Adrenal gland (tissue), 12 donors: ENCODE data around the gene MYT1. TPM values are rescaled to one million over a fixed set of nuclear protein-coding genes. Genes with fewer than 3 reads are reported as not detected.

Experiments
- DNase-seq, 7 donors: peaks; one replicate each; pipeline ENCODE4 v3.0.0-alpha.2; 2019 to 2020
- H3K27ac ChIP-seq, 5 donors: fragments of 200-600 bp; sonication (generic) in 4 of 5; 1 replicate in 3 of 5; 2 replicates in 2 of 5; pipeline versions ENCODE4 v1.5.1 to v1.8.0; 2016 to 2020; ENCODE audit warnings: mild to moderate bottlenecking in 1 of 5
- H3K27me3 ChIP-seq: fragments of 200-600 bp; 2 replicates; pipeline ENCODE4 v1.8.0; 2021
- H3K36me3 ChIP-seq, 2 donors: fragments of 200-600 bp; replicated peaks in 1 of 2; 1 replicate in 1 of 2; 2 replicates in 1 of 2; pipeline versions ENCODE4 v1.5.1 to v1.8.0; 2018 to 2022
- H3K4me1 ChIP-seq, 2 donors: fragments of 200-600 bp; replicated peaks in 1 of 2; 1 replicate in 1 of 2; 2 replicates in 1 of 2; pipeline versions ENCODE4 v1.5.1 to v1.8.0; 2018 to 2021
- H3K4me3 ChIP-seq, 4 donors: fragments of 200-600 bp; sonication (generic) in 3 of 4; one replicate each; pipeline ENCODE4 v1.5.1; 2016 to 2018
- H3K9me3 ChIP-seq, 3 donors: fragments of 200-600 bp; sonication (generic) in 1 of 3; replicated peaks in 1 of 3; 1 replicate in 2 of 3; 2 replicates in 1 of 3; pipeline versions ENCODE4 v1.5.1 to v1.8.0; 2016 to 2021
- CTCF ChIP-seq, 6 experiments: fragments of 450-650 bp in 4 of 6; fragments of 200-600 bp in 2 of 6; sonication (generic) in 1 of 6; IDR thresholded peaks; 1 replicate in 5 of 6; 2 replicates in 1 of 6; pipeline versions ENCODE4 v1.5.1 to v1.8.0; 2016 to 2021; ENCODE audit warnings: antibody characterized with exemption in 6 of 6, mild to moderate bottlenecking in 2 of 6, moderate library complexity in 1 of 6
- POLR2A ChIP-seq, 2 donors: fragments of 450-650 bp; IDR thresholded peaks; one replicate each; pipeline ENCODE4 v1.6.1; 2017; ENCODE audit warnings: antibody characterized with exemption in 2 of 2, mild to moderate bottlenecking in 2 of 2, moderate library complexity in 1 of 2
- WGBS, 4 donors: extraction: QIAGEN DNeasy Blood & Tissue Kit in 2 of 4; methylation state at CpG; one replicate each; pipeline versions ENCODE4 v1.1.5 to v1.1.7; 2013 to 2017; 5-methylcytosine and 5-hydroxymethylcytosine counted together
- intact Hi-C, 2 donors: fragments of 100-400 bp; cut with DNase I; formaldehyde crosslinking; loops; one replicate each; pipeline versions ENCODE4 v1.14.1 to v1.15.0; 2022 to 2023
- polyA plus RNA-seq, 3 donors: library from polyadenylated mRNA; stranded (reverse); fragments of 200-250 nt in 2 of 3; fragments of 350-450 nt in 1 of 3; fragmentation: Illumina TruSeq in 1 of 3; extraction: RNeasy Lipid Tissue Mini Kit (QIAGEN cat#74804) in 1 of 3; gene quantifications; one replicate each; pipeline ENCODE4 v1.2.3, GENCODE V29; 2013 to 2014
- total RNA-seq, 9 donors: library from RNA; depleted of rRNA in 4 of 9; stranded (reverse); fragments of >200 nt in 4 of 9; fragments of 120-200 nt in 1 of 9; fragmentation: NEBNext Ultra II Directional in 1 of 9; extraction: Animal tissue kit (Norgen Biotek cat#: 25700) in 1 of 9; gene quantifications; one replicate each; pipeline versions ENCODE4 v1.1.0 to v1.2.4, GENCODE V29; 2013 to 2023
- donor health status: healthy with polysubstance abuse.
- donor health status: Bipolar disorder and iron deficiency.
- donor health status: DM: yes; HTN: yes; CAD: no.
- donor health status: DM: no; HTN: no; CAD: no.
- donor health status: DM: no; HTN: no; CAD: no.
- donor health status: DM: yes; HTN: yes; CAD: no.

Gene MYT1
- total and polyA plus RNA-seq, 12 donors = 0.61 to 8.5 (median 2.7) TPM

GRCh38 chr20:64181391-64181790, 17.1 kb downstream of the MYT1 start:
- no peak for DNase-seq
- Histone ChIP-seq H3K27ac (no peak overlapping the region), H3K4me3 (no peak overlapping the region), H3K36me3 (no peaks in the 10 kb centered on the region), H3K4me1 (no peaks in the 10 kb centered on the region), H3K27me3 (no peaks in the 10 kb centered on the region), H3K9me3 (no peaks in the 10 kb centered on the region)
- 77 to 90% (median 87%) methylated on average over 5 of the region's 5 CpGs for WGBS, 4 donors
- intact Hi-C loops = no loop called here
- no peak for TF ChIP-seq POLR2A (IDR thresholded peaks at IDR 0.05)
- TF ChIP-seq CTCF (IDR thresholded peaks at IDR 0.05) = no peak

- H3K36me3 ChIP-seq = no peaks in the 10 kb centered on the region
- no peaks in the 10 kb centered on the region for H3K27me3 ChIP-seq
- no peak overlapping the region for H3K4me3 ChIP-seq
- H3K9me3 ChIP-seq = no peaks in the 10 kb centered on the region
- no peaks in the 10 kb centered on the region for H3K4me1 ChIP-seq
- intact Hi-C loops = no loop called here
- no peak overlapping the region for H3K27ac ChIP-seq
- WGBS, 4 donors = 88 to 91% (median 89%) methylated on average over 15 to 16 of the region's 16 CpGs
- no peak for DNase-seq
- TF ChIP-seq CTCF (IDR thresholded peaks at IDR 0.05) (no peak), POLR2A (IDR thresholded peaks at IDR 0.05) (no peak)
Measured at GRCh38 chr20:64182146-64182865, 18.1 kb downstream of the MYT1 start.

- no peaks in the 10 kb centered on the region for H3K36me3 ChIP-seq
- TF ChIP-seq POLR2A (IDR thresholded peaks at IDR 0.05) = no peak
- TF ChIP-seq CTCF (IDR thresholded peaks at IDR 0.05) = no peak
- intact Hi-C loops = no loop called here
- H3K27me3 ChIP-seq = no peaks in the 10 kb centered on the region
- DNase-seq = no peak
- H3K4me3 ChIP-seq = no peak overlapping the region
- H3K4me1 ChIP-seq = no peaks in the 10 kb centered on the region
- H3K27ac ChIP-seq = no peak overlapping the region
- WGBS, 4 donors = 79 to 87% (median 83%) methylated on average over 2 of the region's 2 CpGs
- no peaks in the 10 kb centered on the region for H3K9me3 ChIP-seq
Measured at GRCh38 chr20:64183313-64183712, 19.1 kb downstream of the MYT1 start.

- Histone ChIP-seq H3K9me3 (no peaks in the 10 kb centered on the region), H3K27ac (no peak overlapping the region), H3K4me3 (no peak overlapping the region), H3K36me3 (no peaks in the 10 kb centered on the region), H3K27me3 (no peaks in the 10 kb centered on the region), H3K4me1 (no peaks in the 10 kb centered on the region)
- no peak for TF ChIP-seq CTCF (IDR thresholded peaks at IDR 0.05)
- no peak for TF ChIP-seq POLR2A (IDR thresholded peaks at IDR 0.05)
- intact Hi-C loops = no loop called here
- DNase-seq = no peak
- WGBS, 4 donors = 73 to 87% (median 80%) methylated on average over 12 of the region's 12 CpGs
Measured at GRCh38 chr20:64184795-64185194, 20.5 kb downstream of the MYT1 start.
